Small intestine (tissue), 7 donors: Measurements from ENCODE around the gene AKIRIN2. TPM values are rescaled to one million over a fixed set of nuclear protein-coding genes. Genes with fewer than 3 reads are reported as not detected.
A peak's percentile ranks its signal among the peaks of the same experiment; 100 is the strongest.

Source experiments
- DNase-seq, 2 donors: peaks; one replicate each; pipeline versions ENCODE4 v3.0.0 to v3.0.0-alpha.2; 2013
- FAIRE-seq: peaks from 2 replicates; lab custom pipeline; 2012; peaks lifted over from hg19 to GRCh38; lab: Jason Lieb, UNC
- H3K27ac ChIP-seq, 3 donors: one replicate each; pipeline ENCODE4 v1.5.1; 2013; ENCODE audit warnings: low read length in 2 of 3, mild to moderate bottlenecking in 2 of 3, control low read depth in 1 of 3, inconsistent platforms in 1 of 3, low read depth in 1 of 3, moderate library complexity in 1 of 3
- H3K27me3 ChIP-seq, 3 donors: one replicate each; pipeline ENCODE4 v1.6.1; 2013; ENCODE audit warnings: low read length in 3 of 3, inconsistent platforms in 1 of 3; ENCODE audit not compliant: control insufficient read depth in 3 of 3, insufficient read depth in 3 of 3
- H3K36me3 ChIP-seq, 3 donors: one replicate each; pipeline ENCODE4 v1.6.1; 2013; ENCODE audit warnings: low read length in 3 of 3, inconsistent platforms in 1 of 3, low read depth in 1 of 3, mild to moderate bottlenecking in 1 of 3, moderate library complexity in 1 of 3; ENCODE audit not compliant: control insufficient read depth in 3 of 3, insufficient read depth in 2 of 3
- H3K4me1 ChIP-seq, 3 donors: one replicate each; pipeline ENCODE4 v1.6.1; 2013; ENCODE audit warnings: low read length in 2 of 3, inconsistent platforms in 1 of 3, low read depth in 1 of 3, mild to moderate bottlenecking in 1 of 3, moderate library complexity in 1 of 3; ENCODE audit not compliant: control insufficient read depth in 3 of 3, insufficient read depth in 2 of 3
- H3K4me3 ChIP-seq, 3 donors: one replicate each; pipeline ENCODE4 v1.5.1; 2013; ENCODE audit warnings: low read length in 3 of 3, control low read depth in 1 of 3, inconsistent platforms in 1 of 3, low read depth in 1 of 3, mild to moderate bottlenecking in 1 of 3, moderate library complexity in 1 of 3
- H3K9me3 ChIP-seq, 2 donors: one replicate each; pipeline ENCODE4 v1.6.1; 2013; ENCODE audit warnings: low read depth in 1 of 2, low read length in 1 of 2; ENCODE audit not compliant: control insufficient read depth in 2 of 2, insufficient read depth in 1 of 2
- WGBS, 3 donors: extraction: QIAGEN DNeasy Blood & Tissue Kit; methylation state at CpG; one replicate each; pipeline ENCODE4 v1.1.7; 2013; 5-methylcytosine and 5-hydroxymethylcytosine counted together
- polyA plus RNA-seq, 4 donors: library from polyadenylated mRNA; stranded (reverse) in 3 of 4; unstranded in 1 of 4; fragments of 200-250 nt in 3 of 4; fragments of 120-200 nt in 1 of 4; gene quantifications; one replicate each; pipeline versions ENCODE4 v1.2.1 to v1.2.3, GENCODE V29; 2013
- donor health status: healthy with polysubstance abuse.
- donor health status: control.
- donor health status: control.
- donor health status: Bipolar disorder and iron deficiency.
- donor health status: healthy.

The AKIRIN2 gene
- polyA plus RNA-seq, 4 donors, result 19.9 to 63.8 (median 24.2) TPM

GRCh38 chr6:87673237-87673636, 28.8 kb downstream of the AKIRIN2 start:
- H3K36me3 ChIP-seq, result peaks cover 2 to 23% (median 15%) of the 10 kb centered on the region in 3 donors
- WGBS, 3 donors, result 96 to 100% (median 98%) methylated on average over 5 of the region's 5 CpGs
- H3K9me3 ChIP-seq, result no peaks in the 10 kb centered on the region
- peak overlapping the region in 1 of 3 donors; percentile 80 for H3K27ac ChIP-seq
- H3K27me3 ChIP-seq, result no peaks in the 10 kb centered on the region
- H3K4me3 ChIP-seq, result no peak overlapping the region
- peaks cover 0 to 17% (median 0%) of the 10 kb centered on the region in 3 donors for H3K4me1 ChIP-seq
- DNase-seq, result no peak
- FAIRE-seq, result no peak

- 80 to 90% (median 88%) methylated on average over 2 of the region's 2 CpGs for WGBS, 3 donors
Observed at GRCh38 chr6:87672641-87673040, 29.4 kb downstream of the AKIRIN2 start.

GRCh38 chr6:87671555-87672029, 30.4 kb downstream of the AKIRIN2 start:
- WGBS, 3 donors, result 71 to 76% (median 74%) methylated on average over 6 of the region's 6 CpGs
- Histone ChIP-seq H3K4me1 (peaks cover 0 to 17% (median 0%) of the 10 kb centered on the region in 3 donors), H3K36me3 (peaks cover 2 to 17% (median 14%) of the 10 kb centered on the region in 3 donors), H3K9me3 (no peaks in the 10 kb centered on the region), H3K27ac (peak overlapping the region in 1 of 3 donors; percentile 80), H3K4me3 (no peak overlapping the region), H3K27me3 (no peaks in the 10 kb centered on the region)
- FAIRE-seq, result no peak
- peak in 1 of 2 donors; percentile 83 for DNase-seq

More at GRCh38 chr6:87672641-87673040, 29.4 kb downstream of the AKIRIN2 start:
- Histone ChIP-seq H3K27ac (peak overlapping the region in 1 of 3 donors; percentile 80), H3K36me3 (peaks cover 2 to 20% (median 15%) of the 10 kb centered on the region in 3 donors), H3K27me3 (no peaks in the 10 kb centered on the region), H3K9me3 (no peaks in the 10 kb centered on the region), H3K4me1 (peaks cover 0 to 17% (median 0%) of the 10 kb centered on the region in 3 donors), H3K4me3 (no peak overlapping the region)
- DNase-seq (no peak), FAIRE-seq (no peak)

GRCh38 chr6:87670707-87671106, 31.3 kb downstream of the AKIRIN2 start:
- H3K4me3 ChIP-seq, result no peak overlapping the region
- WGBS, 3 donors, result 49 to 66% (median 55%) methylated on average over 2 of the region's 2 CpGs
- H3K27ac ChIP-seq, result peak overlapping the region in 1 of 3 donors; percentile 66
- FAIRE-seq (no peak), DNase-seq (no peak)
- H3K4me1 ChIP-seq, result peaks cover 0 to 17% (median 0%) of the 10 kb centered on the region in 3 donors
- H3K27me3 ChIP-seq, result no peaks in the 10 kb centered on the region
- no peaks in the 10 kb centered on the region for H3K9me3 ChIP-seq
- peaks cover 2 to 14% (median 13%) of the 10 kb centered on the region in 3 donors for H3K36me3 ChIP-seq

GRCh38 chr6:87669051-87669450, 33.0 kb downstream of the AKIRIN2 start:
- no peak for DNase-seq
- Histone ChIP-seq H3K4me3 (no peak overlapping the region), H3K9me3 (no peaks in the 10 kb centered on the region), H3K4me1 (peaks cover 0 to 17% (median 0%) of the 10 kb centered on the region in 3 donors), H3K27me3 (no peaks in the 10 kb centered on the region), H3K27ac (no peak overlapping the region), H3K36me3 (peaks cover 2 to 14% (median 13%) of the 10 kb centered on the region in 3 donors)
- no peak for FAIRE-seq
- WGBS, 3 donors, result 76 to 81% (median 76%) methylated on average over 3 of the region's 3 CpGs

- 77 to 90% (median 83%) methylated on average over 2 of the region's 2 CpGs for WGBS, 3 donors
- H3K9me3 ChIP-seq, result no peaks in the 10 kb centered on the region
- H3K36me3 ChIP-seq, result peaks cover 2 to 8% (median 3%) of the 10 kb centered on the region in 3 donors
- no peak overlapping the region for H3K4me3 ChIP-seq
- DNase-seq (peak in 1 of 2 donors; percentile 39), FAIRE-seq (no peak)
- no peak overlapping the region for H3K27ac ChIP-seq
- no peaks in the 10 kb centered on the region for H3K27me3 ChIP-seq
- H3K4me1 ChIP-seq, result peaks cover 0 to 15% (median 0%) of the 10 kb centered on the region in 3 donors
Observed at GRCh38 chr6:87668013-87668412, 34.0 kb downstream of the AKIRIN2 start.

GRCh38 chr6:87667032-87667431, 35.0 kb downstream of the AKIRIN2 start:
- no peak overlapping the region for H3K4me3 ChIP-seq
- H3K4me1 ChIP-seq, result peaks cover 0 to 9% (median 0%) of the 10 kb centered on the region in 3 donors
- no peak for FAIRE-seq
- H3K27ac ChIP-seq, result no peak overlapping the region
- DNase-seq, result no peak
- H3K9me3 ChIP-seq, result no peaks in the 10 kb centered on the region
- no peaks in the 10 kb centered on the region for H3K27me3 ChIP-seq
- H3K36me3 ChIP-seq, result peaks cover 2 to 5% (median 5%) of the 10 kb centered on the region in 3 donors

GRCh38 chr6:87664921-87665485, 37.0 kb downstream of the AKIRIN2 start:
- peaks cover 0 to 3% (median 0%) of the 10 kb centered on the region in 3 donors for H3K4me1 ChIP-seq
- no peak for DNase-seq
- no peaks in the 10 kb centered on the region for H3K27me3 ChIP-seq
- no peak overlapping the region for H3K4me3 ChIP-seq
- no peak for FAIRE-seq
- H3K9me3 ChIP-seq, result no peaks in the 10 kb centered on the region
- no peak overlapping the region for H3K27ac ChIP-seq
- H3K36me3 ChIP-seq, result peaks cover 4 to 7% (median 5%) of the 10 kb centered on the region in 3 donors
